Raji (cell line): ENCODE results near the gene OVAAL.

ENCODE experiments used
- POLR2A ChIP-seq: IDR thresholded peaks from 2 replicates; pipeline ENCODE4 v1.6.1; 2011; ENCODE audit warnings: low read depth, low read length, control low read depth; ENCODE audit not compliant: insufficient read depth

The OVAAL gene

DNA sequence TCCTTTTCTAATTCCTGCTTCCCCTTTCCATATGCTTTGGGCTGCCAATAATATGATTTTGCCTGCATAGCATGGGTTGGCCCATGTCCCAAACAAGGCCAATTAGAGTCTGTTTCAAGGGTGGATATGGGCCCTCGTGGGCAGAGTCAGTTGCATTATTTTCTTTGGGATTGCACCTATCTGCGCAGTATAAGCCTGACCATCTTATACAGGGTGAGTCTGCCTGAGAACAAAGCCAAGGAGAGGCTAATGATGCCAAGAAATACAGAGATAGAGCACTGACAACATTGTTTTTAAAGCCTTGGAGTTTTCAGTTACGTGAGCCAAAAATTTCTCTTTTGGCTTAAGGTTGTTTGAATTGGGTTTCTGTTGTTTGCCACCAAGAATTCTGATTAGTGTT is 18.6 kb downstream of the OVAAL start:
- no peak for TF ChIP-seq POLR2A

DNA sequence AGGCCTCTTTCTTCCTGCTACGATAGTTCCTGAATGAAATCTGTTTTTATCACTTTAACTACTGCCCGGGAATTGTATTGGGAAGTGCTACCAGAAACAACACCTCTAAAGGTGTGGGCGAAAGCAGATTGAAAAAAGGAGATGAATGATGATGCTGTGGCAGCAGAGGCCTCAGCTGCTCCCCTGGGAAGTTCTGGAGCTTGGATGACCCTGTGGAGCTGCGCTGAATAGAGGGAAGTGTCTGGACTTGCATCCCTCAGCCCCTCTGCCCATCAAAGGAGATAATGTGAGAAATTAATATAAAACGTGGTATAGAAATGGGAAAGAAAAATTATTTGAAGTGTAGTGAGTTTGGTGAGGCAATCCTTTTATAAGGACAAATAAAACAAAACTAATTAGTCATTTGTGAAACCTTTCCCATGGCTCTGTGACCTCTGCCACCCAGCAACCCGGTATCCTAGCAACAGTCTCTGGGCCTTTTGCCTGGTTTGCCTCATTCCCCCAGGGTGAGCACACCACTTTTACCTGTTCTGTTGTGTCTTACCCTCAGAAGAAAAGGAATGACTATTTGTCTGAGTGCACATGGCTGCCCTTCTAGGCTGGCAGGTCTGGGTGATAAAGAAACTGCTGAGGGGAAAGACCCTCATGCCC is 21.3 kb downstream of the OVAAL start:
- no peak for TF ChIP-seq POLR2A

DNA sequence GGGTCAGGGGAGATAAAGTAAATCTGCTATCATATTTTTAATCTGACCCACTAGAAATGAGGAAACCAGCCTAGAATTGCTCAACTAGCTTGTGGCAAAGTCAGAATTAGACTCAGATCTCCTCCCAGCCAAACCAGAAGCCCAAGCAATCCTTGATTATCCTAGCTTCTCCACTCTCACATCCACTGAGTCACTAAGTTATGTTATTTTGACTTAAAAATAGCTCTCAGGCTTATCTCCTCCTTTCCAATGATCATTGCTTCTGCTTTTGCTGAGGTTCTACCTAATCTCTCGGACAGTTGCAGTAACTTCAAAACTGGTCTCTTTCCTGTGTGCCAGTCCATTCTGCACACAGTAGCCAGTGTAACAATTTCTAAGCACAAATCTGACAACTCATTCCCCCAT is 22.9 kb downstream of the OVAAL start:
- TF ChIP-seq POLR2A: no peak

DNA sequence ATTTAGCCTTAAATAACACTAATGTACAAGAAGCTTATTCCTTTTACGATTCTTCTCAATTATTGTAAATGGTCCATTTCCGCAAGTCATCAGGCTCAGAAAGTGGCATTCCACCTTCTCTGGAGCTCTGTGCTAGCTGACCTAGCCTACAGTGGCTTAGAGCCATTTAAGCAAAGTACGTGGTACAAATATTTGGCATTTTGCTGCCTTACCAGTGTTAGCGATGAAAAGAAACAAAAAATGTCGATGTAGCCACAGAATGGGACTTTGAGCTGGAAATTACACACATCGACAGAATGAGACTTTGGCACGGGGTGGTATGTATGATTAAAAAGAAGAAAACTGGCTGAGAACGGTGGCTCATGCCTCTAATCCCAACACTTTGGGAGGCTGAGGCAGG is 26.1 kb downstream of the OVAAL start:
- TF ChIP-seq POLR2A: no peak

DNA sequence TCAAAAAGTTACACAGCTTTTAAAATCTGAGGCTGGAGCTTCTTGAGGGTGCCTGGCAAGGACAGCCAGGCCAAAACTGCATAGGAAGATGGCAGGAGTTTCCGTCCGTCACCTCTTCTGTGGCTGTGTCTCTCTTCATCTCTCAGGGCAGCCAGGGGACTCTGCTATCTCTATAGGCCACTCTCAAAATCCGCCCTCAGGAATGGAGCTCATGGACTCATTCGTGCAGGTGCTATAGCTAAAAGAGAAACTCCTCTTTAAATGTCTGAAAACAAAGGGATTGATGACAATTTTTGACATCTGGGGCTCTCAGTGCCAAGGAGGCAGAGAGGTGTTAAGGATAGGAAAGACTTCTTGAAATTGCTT is 27.2 kb downstream of the OVAAL start:
- no peak for TF ChIP-seq POLR2A

DNA sequence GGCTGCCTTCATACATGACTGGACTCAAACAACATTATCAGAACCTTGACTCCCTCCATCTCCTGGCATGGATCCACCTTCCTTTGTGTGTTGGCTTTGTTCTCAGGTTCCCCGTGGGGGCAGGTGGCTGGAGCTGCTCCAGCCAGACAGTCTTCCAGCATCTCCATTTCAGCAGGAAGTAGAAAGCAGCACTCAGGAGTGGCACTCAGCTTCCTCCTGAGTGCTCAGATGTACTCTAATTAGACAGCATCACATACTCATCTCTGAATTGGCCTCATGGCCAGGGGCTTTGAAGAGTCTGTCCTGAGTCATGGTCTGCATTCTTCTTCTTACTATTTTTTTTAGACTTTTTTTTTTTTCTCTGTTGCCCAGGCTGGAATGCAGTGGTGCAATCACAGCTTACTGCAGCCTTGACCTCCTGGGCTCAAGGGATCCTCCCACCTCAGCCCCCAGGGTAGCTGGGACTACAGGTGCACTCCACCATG is 27.9 kb downstream of the OVAAL start:
- TF ChIP-seq POLR2A: no peak

DNA sequence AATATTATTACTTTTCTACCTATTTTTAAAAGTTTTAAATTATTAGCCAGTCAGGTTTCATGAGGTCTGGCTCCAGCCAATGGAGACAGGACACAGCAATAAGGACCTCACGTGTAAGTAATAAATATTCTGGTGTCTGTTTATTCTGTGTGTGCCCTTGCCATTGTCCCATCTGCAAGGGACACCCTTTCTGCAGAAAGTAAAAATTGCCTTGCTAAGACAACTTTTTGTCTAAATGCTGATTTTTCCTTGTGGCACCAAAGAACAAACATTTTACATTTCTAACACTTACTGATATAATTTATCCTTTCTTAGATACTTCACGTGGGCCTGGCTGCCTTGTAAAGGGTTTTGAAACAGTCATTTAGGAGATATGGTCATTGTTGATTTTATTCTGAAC is 29.4 kb downstream of the OVAAL start:
- no peak for TF ChIP-seq POLR2A

DNA sequence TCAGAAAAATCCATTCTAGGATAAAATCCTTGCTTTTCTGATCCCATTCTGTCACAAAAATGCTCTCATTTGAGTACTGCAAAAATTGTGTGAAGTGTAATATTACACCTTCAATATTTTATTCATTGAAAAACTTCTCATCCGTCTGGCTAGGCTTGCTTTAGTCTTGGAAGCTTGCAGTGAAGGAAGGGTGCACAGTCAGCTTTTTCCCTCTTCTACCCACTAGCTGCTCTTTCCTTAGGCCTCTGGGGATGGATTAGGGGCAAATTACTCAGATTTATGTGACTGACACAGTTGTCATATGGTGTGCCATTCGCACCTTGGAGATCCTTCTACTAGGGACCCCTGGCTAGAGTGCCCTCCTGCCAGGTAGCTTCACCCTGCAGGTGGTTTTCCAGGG is 32.1 kb downstream of the OVAAL start:
- no peak for TF ChIP-seq POLR2A

DNA sequence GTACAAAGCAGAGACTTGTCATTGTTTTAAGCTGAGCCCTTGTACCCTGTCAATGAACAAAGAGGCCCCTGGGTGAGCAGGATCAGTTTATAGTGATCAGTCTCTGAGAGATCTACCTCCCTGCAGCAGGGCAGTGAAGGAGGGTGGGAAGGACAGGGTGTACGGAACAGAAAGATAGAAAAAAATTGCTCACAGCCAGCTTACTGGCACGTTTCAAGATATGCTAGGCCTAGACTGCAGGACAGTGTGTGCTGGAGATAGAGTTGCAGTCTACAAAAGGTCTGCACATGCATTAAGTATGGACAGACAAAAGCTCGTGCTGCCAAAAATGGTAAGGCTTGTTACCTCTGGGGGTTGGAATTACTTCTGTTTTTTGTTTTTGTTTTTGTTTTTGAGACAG is 34.6 kb downstream of the OVAAL start:
- TF ChIP-seq POLR2A: no peak

DNA sequence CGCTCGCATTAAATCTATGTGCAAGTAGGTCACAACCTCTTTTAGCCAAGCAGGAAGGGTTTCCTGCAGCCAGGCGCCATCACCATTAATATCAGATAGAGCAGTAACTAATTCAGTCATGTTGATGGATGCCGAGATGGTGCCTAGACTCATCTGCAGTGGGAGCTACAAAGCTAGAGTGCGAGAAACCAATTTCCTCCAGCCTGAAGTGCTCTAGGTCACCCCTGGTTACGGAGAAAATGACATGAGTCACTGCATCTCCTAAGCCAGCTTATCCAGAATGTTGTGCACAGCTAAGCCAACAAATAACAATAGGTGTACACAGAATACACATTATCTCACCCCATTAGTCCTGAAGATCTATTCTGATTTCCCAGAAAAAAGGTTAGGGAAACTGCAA is 36.0 kb downstream of the OVAAL start:
- no peak for TF ChIP-seq POLR2A

DNA sequence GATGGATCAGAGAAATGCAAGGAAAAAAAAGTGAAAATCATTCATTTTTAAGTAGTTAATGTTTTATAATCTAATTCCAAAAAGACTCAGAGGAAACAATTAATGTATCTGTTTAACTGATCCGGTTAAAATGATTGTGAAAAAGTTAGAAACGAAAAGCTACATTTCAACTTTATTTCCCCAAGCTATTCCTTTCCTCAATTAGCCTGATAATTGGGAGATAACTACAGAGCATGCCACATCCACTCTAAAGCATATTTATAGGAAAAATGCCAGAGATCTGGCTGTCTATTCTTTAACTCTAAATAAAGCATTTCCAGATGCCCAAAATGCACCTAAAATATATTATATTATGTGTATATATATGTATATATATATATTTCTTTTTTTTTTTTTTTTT is 37.2 kb downstream of the OVAAL start:
- TF ChIP-seq POLR2A: no peak

DNA sequence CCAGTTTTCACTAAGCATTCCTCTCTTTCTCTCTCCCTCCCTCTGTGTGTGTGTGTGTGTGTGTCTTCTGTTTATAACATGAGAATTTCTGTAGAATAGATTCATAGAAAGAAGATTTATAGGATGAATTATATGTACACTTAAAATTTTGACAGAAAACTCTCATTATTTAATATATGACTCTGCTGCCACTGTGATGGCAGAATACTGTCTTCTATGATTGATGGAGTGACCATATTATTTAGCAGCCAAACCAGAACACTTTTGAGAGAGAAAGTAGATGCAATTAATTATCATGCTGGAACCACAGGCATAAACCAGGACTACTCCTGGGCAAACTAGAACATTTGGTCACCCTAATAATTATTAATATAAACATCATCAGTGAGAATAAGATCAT is 38.8 kb downstream of the OVAAL start:
- no peak for TF ChIP-seq POLR2A

DNA sequence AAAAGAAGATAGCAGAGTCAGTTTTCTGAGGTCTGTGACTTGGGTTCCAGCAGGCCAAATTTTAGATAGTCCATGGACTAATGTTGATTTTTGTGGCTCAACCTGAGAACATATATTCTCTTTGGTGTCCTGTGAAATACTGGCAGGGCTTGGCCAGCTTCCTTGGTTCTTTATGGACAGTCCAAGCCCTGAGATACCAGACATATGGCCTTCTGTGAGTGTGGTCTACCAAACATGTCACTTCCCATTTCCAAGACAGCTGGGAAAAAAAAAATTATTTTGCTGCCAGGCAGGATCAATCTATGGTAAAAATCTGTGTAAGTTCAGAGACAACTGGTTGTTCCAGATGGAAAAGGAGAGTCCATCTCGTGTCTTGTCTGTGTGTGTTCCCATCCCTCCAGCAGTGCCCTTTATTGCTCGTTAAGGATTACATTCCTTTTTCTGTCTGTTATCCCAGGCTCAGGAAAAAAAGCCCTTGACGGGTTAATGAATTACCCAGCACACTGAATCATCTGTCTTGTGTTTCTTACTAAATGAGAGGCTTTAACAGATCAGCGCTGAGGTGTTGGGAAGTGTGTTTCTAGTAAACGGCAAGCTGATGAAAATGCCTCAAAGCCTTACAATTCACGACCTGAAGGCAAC is 39.7 kb downstream of the OVAAL start:
- TF ChIP-seq POLR2A: no peak

DNA sequence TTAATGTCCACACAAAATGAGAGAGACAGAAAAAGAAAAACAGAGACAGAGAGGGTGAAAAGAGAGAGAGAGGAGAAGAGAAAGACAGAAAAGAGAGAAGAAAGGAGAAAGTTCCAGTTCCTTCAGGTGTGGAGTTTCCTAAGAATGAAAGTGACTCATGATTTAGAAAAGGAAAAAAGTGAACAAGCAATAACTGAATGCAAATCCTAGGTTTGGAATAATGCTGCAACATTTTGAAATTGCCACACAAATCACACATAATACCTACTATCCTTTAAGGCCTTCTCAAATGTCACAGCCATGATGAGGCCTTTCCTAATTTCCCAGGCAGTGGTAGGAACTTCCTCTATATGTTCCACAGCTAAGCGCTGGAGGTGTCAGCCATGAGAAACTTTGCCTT is 41.6 kb downstream of the OVAAL start:
- no peak for TF ChIP-seq POLR2A

DNA sequence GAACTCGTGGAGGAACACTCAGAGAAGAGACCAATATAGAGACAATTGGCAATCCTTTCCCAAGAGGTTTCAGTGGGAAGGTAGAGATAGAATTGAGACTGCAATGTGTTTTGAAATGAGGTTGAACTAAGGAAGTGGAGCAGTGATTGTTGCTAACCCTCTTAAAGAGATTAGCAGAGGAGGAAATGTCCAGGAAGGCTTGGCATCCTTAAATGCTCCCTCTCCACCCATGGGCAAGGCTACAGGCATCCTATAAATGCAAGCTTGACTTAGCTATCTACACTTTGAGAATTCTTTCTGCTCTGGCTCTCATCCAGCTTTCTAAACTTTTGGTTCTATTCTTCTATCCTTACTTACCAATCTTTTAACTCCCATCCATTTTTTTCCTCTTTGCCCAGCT is 42.7 kb downstream of the OVAAL start:
- no peak for TF ChIP-seq POLR2A

DNA sequence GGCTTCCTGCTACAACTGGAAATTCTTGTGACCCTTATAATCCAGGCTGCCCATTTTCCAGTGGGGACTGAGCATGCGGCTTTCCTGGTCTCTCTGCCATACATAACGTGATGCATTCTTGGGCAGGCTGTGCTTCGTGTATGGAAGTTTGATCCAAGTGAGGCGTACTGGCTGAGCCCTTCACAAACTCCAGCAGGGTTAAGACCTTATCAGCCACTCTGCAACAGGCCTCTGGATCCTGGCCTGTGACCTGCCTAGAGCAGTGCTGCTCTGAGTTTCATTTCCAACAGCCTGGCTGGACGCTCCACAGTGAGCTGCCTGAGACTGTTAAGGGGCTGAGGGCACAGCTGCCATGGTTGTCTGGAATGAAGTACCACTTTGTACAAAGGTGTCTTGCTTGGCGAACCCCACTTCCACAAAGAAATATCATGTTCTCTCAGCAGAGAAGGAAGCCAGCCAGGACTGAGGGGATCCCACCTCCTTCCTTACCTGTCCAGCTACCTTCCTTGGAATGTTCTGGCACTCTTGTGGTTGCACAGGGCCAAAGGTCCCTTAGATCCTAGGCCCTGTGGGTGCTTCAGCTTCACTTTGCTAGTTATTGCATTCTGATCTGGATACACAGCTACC is 44.6 kb downstream of the OVAAL start:
- no peak for TF ChIP-seq POLR2A
